Measurements from ENCODE around the gene MALT1.
"Not testable (repeated sequence)": the region's sequence is repeated elsewhere in the genome, so short reads cannot be mapped to it uniquely, and the experiment has no call there.

MALT1 gene

DNA sequence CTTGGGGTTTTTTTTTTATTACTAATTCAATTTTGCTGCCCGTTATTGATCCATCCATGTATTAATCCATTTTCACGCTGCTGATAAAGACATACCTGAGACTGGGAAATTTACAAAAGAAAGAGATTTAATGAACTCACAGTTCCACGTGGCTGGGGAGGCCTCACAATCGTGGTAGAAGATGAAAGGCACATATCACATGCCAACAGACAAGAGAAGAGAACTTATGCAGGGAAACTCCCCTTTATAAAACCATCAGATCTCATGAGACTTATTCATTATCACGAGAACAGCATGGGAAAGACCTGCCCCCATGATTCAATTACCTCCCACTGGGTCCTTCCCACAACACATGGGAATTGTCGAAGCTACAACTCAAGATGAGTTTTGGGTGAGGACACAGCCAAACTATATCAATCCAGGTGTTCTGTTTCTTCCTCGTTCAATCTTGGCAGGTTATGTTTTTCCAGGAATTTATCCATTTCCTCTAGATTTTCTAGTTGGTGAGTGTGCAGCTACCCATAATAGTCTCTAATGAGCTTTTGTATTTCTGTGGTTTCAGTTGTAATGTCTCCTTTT is 18.0 kb upstream of the MALT1 start:
- DNase-seq (ENCODE audit: low spot score): not testable (repeated sequence)

DNA sequence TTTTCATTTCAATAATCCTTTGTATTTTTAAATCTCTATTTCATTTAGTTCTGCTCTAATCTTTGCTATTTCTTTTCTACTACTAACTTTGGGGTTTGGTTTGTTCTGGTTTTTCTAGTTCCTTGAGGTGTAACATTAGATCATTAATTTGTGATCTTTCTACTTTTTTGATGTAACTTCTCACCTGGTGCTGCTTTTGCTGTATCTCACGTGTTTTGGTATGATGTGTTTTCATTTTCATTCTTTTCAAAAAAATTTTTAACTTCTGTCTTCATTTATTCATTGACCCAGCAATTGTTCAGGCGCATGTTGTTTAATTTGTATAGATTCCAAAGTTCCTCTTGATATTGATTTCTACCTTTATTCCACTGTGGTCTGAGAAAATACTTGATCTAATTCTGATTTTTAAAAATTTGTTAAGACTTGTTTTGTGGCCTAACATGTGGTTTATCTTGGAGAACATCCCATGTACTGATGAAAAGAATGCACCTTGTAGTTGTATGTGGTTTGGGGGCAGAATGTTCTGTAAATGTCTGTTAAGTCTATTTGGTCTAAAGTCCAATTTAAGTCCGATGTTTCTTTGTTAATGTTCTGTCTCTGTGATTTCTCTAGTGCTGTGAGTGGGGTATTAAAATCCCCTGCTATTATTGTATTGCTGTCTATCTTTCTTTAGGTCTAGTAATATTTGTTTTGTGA is 17.3 kb upstream of the MALT1 start:
- DNase-seq (ENCODE audit: low spot score): no peak

DNA sequence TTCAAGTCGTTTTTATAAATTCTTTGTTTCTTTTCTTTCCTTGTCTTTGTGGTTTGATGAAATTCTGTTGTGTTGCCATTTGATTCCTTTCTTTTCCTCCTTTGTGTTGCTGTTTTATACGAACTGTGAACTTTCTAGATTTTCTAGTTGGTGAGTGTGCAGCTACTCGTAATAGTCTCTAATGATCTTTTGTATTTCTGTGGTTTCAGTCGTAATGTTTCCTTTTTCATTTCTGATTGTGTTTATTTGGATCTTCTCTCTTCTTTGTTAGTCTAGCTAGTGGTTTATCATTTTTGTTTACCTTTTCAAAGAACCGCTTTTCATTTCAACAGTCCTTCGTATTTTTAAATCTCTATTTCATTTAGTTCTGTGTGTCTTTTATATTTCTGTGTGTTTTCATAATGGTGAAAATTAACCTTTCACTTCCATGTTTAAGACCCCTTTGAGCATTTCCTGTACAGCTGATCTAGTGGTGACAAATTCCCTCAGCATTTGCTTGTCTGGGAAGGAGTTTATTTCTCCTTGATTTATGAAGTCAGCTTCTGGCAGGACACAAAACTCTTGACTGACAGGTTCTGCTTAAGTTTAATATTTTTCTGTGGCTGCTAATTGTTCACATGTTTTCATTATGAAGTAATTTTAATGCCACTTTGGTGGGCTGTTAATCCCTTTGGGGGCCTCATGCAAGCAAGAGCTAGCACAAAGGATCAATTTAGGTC is 16.2 kb upstream of the MALT1 start:
- no peak for DNase-seq (ENCODE audit: low spot score)

DNA sequence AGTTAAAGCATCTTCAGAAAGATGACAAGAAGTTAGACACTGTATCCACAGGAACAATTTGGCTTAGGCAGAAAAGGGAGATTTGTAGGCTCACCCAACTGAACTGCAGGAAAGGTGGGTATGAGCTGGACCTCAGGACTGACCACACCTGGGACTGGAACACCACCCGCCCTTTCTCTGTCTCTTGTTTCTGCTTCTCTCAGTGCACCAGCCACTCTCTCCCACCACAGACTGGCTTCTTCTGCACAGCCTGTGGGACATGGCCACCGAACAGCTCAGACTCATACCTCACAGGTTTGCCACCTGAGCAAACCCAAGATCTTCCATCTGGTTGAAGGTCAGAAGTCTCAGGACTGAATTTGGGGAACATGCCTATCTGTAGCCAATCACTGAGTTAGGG is 14.2 kb upstream of the MALT1 start:
- no peak for DNase-seq (ENCODE audit: low spot score)

DNA sequence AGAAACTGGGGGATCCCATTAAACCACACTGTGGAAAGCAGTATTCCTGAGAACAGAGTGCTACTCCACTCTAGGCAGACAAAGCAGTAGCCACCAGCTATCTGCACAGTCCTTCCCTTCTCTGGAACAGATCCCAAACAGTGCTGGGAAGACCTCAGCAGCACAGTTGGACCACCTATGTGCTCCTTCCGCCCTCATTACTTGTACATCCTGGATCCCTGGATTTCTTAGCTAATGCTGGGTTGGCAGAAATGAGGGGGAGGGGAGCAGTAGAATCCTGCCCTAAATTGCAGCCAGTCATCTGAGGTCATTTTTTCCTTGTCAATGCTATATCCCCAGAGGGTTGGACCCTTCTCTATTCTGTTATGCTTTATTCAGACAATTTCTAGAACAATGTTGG is 13.8 kb upstream of the MALT1 start:
- no peak for DNase-seq (ENCODE audit: low spot score)

DNA sequence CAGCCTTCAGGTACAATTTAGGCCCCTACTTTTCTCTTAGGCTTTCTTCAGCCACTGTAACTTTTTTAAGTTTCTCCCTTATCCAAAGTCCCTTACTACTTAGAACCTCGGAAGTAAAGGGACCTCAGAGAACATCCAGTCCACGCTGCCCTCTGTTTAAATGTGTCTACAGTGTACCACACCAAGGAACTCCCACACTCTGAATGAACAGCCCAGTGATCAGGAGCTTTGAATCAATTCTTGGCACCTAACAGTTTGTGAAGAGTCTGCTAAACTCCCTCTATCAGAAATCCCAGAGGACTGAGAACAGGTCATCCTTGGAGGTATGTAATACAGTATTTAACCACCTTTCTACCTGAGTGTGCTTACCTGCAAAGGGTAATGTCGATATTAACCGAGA is 11.6 kb upstream of the MALT1 start:
- DNase-seq (ENCODE audit: low spot score): no peak

DNA sequence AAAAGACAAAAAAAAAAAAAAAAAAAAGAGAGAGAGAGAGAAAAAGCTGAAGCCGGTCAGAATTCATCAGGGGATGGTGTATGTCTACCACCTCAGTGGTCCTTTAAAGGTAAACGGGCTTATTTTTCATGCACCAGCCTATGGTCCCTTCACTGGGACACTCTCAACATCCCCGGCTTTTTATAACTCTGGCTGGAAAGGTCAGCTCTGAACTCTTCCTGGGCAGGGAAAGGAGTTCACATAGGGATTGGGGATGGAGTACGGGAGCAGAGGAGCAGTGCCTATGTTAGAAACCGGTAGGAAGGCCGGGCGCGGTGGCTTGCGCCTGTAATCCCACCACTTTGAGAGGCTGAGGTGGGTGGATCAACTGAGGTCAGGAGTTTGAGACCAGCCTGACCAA is 10.3 kb upstream of the MALT1 start:
- no peak for DNase-seq (ENCODE audit: low spot score)

DNA sequence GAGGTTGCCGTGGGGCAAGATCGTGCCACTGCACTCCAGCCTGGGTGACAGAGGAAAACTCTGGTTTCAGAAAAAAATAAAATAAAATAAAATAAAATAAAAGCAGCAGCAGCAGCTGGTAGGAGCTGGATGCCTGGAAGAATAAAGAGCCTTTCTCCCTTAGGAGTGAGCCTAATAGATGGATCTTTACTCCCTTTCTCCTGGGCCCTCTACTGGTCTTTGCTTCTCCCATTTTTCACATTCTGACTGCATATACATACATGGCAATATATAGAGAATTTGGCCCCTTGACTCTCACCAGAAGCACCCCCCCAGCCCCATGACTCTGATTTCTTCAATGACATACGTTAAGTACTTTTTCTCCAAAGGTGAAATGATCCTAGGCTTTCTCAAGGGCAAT is 9.8 kb upstream of the MALT1 start:
- no peak for DNase-seq (ENCODE audit: low spot score)

DNA sequence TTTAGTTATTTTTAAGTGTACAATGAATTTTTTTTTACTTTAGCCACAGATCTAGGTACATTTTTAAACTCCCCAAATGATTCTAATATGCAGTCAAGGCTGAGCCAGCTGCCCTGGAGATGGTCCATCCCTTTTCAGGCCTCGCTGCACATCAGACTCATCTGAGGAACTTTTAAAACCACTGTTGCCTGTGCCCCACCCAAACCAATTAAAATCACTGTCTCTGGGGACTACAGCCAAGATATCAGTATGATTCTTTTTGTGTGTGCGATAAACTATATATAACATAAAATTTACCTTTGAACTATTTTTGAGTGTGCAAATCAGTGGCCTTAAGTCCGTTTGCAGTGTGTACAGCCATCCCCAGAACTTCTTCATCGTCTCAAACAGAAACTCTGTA is 9.1 kb upstream of the MALT1 start:
- DNase-seq (ENCODE audit: low spot score): no peak

DNA sequence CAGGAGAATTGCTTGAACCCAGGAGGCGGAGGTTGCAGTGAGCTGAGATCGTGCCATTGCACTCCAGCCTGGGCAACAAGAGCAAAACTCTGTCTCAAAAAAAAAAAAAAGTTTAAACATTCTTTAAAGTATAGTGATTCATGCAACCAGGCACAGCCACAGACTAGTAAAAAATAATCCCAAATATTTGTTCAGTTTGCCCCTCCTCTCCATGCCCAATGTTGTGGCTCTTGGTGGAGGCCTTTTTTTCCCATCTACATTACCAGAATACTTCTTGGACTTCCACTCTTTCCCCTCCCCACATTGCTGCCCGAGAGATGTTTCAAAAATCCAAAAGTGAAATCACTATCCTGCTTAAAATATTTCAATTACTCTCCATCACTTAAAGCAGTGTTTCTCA is 5.1 kb upstream of the MALT1 start:
- no peak for DNase-seq (ENCODE audit: low spot score)

DNA sequence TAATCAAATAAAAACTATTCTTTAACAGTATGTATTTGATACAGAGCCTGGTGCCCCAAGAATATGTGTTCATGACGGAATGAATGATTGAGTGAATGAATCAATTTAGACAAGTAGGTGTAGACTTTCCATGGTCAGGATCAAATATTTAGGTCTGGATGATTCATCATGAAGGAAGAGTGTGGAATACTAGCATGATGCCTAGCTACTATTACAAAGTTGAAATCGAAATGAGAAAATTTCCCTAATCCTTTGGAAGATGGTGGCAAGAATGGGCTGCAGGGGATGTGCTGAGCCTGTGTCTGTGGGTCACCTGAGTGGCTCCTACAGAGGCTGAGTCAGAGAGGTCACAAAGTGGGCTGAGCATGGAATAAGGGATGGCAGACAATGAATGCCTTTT is 3.1 kb upstream of the MALT1 start:
- DNase-seq (ENCODE audit: low spot score): no peak

DNA sequence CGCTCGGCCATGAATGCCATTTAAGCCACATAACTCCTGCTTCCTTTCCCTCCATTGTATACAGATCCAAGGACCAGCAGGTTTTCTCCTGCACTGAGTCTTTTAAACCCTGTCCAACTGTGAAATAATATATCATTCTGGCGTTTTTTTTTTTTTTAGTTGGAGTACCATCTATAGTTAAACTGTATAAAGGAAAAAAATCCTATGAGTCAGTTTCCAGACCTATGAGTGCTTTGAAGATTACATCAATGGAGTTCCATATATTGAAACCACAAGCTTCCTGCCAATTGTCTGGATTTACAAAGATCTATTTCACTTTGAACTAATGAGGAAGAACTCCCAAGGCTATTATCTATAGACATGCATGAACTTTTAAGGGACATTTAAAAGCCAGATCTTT is 2.4 kb upstream of the MALT1 start:
- DNase-seq (ENCODE audit: low spot score): no peak

DNA sequence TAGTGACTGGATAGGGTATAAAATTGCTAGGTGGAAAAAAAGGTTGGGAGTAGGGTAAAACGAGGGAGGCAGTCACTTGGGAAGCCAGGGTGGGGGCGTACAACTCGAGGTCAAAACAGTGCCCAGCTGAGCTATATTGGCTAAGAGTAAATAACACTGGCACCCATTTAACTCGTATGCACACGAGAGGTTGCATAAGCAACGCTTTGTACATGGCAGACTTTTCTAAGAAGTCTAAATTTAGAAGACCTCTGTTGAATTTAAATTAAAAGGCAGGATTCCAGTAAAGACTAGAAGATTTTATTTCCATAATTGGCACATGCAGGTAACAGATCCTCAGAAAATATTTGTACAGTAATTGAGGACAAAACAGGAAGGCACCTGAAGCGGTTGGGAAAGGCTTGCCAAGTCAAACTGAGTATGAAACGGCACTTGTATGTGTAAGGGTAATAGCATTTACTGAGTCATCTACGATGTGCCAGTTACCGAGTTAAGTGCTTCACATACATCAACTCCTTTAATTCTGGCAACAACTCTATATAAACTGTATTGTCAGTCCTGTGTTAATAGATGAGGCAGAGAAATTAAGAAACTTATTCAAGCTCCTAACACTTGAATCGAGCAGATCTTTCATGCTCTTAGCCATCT is 1.4 kb upstream of the MALT1 start:
- DNase-seq (ENCODE audit: low spot score): no peak

DNA sequence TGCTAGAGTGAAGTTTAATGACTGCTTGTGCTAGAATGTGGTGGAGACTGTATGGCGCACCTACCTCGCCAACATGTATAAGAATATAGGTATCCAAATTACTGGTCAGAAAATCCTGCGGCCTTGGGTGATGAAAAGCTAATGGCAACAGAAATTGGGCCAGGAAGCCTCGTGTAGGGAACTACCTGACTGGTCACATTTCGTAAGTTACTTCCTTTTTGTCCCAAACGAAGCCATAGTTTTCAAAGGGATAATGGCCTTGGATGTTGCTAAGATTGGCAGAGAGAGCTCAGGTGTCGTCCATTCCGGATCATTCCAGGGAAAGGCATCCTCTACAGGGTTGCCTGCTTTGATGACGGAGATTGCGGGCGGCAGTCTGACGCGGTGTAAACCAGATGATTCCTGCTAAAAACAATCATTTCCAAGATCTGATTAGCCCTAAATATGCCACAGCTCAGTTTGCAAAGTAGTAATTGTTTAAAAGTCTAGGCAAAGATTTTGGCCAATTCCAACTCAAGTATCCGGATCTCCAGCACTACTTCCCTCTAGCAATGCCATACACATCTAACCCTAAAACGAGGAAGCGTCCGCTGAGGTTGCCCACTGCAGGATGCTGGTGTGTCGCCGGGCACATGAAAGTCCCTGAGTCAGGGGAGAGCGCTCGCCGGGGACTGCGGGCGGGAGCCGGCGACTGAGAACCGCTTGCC is 708 bp upstream of the MALT1 start:
- DNase-seq (ENCODE audit: low spot score): no peak

DNA sequence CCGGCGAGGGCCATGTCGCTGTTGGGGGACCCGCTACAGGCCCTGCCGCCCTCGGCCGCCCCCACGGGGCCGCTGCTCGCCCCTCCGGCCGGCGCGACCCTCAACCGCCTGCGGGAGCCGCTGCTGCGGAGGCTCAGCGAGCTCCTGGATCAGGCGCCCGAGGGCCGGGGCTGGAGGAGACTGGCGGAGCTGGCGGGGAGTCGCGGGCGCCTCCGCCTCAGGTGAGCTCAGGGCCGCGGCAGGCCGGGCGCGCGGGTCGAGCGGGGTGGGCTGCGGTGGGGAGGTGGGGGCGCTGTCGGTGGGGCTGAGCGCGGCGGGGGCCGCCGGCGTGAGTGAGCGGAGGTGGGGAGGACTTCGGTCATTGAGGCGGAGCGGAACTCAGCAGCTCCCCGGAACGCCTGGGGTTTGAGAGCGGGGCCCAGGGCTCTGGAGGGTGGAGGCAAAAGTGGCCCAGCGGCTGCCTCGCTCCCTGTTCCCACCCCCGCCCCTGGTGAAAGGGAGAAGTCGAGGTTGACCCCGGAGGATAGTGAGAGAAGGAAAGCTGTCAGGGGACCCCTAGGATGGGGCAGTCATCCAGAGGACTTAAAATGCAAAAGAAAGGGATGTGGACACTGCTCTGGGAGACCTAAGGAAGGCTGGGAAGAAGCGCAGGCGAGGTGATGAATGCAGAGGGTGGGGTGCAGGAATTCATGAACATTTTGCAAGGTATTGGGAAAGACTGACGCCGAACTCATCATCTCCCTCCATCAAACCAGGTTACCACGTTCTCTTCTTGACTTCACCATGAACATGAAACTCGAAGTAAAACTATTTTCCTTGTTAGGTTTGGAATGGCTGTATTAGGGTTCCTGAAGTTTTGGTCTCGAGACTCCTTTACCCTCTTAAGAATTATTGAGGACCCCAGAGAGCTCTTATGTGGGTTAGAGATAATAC is 633 bp downstream of the MALT1 start:
- no peak for DNase-seq (ENCODE audit: low spot score)

DNA sequence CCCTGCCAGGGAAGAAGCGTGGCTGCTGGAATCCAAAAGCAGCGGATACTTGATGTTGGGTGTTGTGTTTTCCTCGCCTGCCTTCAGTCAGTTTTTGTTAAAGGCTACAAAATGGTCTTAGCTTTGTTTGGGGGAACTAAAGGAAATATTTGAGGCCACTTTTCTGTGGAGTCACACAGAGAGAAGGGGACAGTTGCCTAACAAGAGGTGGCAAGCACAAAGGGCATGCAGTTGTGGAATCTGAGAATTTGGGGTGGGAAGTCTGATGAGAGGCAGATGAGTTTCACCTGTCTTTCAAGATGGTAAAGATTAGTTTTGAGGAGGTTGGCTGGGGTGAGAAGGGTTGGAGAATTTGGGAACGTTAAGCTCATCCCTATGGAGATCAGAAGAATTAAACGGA is 2.9 kb downstream of the MALT1 start:
- DNase-seq (ENCODE audit: low spot score): no peak

DNA sequence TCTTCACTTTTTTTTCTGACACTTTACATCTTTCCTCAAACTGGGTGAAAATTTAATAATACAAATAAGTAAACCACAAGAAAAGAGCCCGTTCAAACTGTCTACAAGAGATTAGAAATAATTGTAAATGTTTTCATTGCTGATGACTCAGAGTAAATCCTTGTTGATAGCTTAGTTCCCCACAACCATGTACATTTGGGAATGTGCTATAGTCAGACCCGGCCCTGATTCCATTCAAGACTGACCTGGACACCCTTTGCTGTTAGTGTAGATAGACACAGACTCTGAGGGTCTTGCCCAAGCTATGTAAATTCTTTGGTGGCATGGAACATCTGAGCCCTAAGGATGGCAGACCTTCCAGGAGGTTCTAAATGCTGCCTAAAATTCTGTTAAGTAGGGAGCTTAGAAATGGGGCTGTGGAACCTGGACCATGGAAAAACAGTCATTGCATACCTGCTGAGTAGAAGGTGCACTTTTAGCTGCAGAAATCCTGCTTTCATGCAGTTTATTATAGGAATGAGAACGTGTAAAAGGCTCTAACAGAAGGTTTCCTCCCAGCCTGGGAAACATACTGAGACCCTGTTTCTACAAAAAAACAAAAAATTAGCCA is 3.7 kb downstream of the MALT1 start:
- DNase-seq (ENCODE audit: low spot score): no peak

DNA sequence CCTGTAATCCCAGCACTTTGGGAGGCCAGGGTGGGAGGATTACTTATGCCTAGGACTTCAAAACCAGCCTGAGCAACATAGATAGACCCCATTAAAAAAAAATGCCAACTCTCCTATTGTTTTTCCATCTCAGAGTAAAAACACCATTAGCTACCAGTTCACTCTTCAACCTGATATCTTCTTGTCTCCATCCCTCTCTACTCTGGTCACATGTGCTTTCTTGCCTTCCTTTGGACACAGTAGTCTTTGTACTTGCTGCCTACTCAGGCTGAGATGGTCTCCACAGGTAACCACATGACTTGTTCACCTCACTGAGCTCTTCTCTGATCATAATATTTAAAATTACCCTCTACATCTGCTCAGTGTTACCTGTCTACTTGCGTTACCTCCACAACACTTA is 5.0 kb downstream of the MALT1 start:
- DNase-seq (ENCODE audit: low spot score): no peak

DNA sequence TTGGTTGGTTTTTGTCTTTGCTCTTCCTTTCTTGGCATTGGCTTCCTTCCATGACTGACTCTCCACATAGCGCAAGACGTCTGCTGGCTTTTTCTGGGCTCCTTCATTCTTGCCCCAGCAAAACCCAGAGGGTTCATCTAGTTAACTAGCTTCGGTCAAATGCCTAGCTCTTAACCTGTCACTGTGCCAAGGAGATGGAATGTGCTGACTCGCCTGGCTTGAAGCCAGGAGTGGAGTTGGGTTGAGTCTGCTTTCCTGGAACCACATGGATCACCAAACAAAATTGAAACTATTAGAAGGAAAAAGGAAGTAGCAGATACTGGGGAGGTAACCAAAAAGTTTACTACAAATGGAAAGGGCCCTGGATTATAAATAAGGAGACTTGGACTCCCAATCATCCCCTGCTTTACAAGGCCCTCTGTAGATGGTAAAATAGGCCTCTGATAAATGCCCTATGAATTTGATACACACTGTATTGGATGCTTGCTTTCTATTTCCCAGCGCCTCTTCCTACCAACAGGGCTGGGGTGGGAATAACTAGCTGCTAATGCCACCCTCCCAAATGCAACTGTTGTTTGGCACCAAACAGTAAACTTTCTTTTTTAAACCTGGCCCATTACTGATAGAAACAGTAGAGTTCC is 11.3 kb downstream of the MALT1 start:
- no peak for DNase-seq (ENCODE audit: low spot score)

DNA sequence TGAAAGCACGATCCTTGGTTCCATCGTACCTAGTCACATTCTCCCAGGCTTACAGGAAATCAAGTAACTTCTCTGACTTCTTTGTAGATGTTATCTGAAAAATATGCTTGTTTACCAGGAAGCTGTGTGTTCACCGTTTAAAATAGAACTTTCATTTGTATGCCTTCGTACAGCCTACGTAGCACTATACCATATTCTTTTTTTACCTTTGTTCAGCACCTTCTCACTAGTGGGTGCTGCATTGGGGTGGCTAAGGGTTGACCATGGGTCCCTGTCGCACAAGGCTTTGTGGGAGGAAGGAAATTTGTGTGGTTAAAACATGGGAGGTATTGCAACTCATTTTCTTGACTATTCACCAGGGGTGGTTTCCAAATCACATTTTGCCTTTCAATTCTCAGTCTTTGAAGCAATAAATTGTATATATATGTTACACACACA is 16.6 kb downstream of the MALT1 start:
- DNase-seq (ENCODE audit: low spot score): no peak

All from iPS-NIHi11 (cell line).